IMR-90 (cell line): Measurements from ENCODE around the gene FGR. TPM values are rescaled to one million over a fixed set of nuclear protein-coding genes. Genes with fewer than 3 reads are reported as not detected.

ENCODE experiments used
- ATAC-seq: fragments of 200-7000 bp; cut with Tn5 transposase; 2 replicates; pipeline ENCODE4 v1.9.1; 2020; ENCODE audit warnings: low read depth, mild to moderate bottlenecking, moderate library complexity
- BruUV-seq: library from RNA; stranded (reverse); fragments of 400-500 nt; replicated peaks from 2 replicates; lab custom pipeline; 2021; lab: Mats Ljungman, UMichigan
- CTCF ChIA-PET: fragments of 300-600 bp; formaldehyde crosslinking; extraction: SDS; loops from one replicate; lab custom pipeline; 2021; ENCODE audit warnings: antibody characterized with exemption; lab: Yijun Ruan, JAX
- POLR2A ChIA-PET: fragments of 300-600 bp; sonication (Branson Sonifier 250); formaldehyde crosslinking; loops from one replicate; lab custom pipeline; 2022; ENCODE audit warnings: antibody characterized with exemption; ENCODE audit not compliant: unreplicated experiment; lab: Charles Lee
- DNase-seq: peaks from one replicate; pipeline ENCODE4 v3.0.0; 2013
- H2AFZ ChIP-seq: replicated peaks from 2 replicates; pipeline ENCODE3; 2013; ENCODE audit warnings: low read length, mild to moderate bottlenecking; ENCODE audit not compliant: poor library complexity
- H2AK5ac ChIP-seq: 2 replicates; pipeline ENCODE4 v1.6.1; 2013; ENCODE audit warnings: low read depth, low read length, inconsistent platforms
- H2AK9ac ChIP-seq: replicated peaks from 2 replicates; pipeline ENCODE3; 2013; ENCODE audit warnings: mild to moderate bottlenecking, low read depth, low read length, moderate library complexity; ENCODE audit not compliant: poor library complexity
- H2BK120ac ChIP-seq: 2 replicates; pipeline ENCODE4 v1.6.1; 2013; ENCODE audit warnings: low read depth, low read length, inconsistent platforms
- H2BK15ac ChIP-seq: 3 replicates; pipeline ENCODE4 v1.6.1; 2013; ENCODE audit warnings: low read depth, low read length, inconsistent platforms
- H2BK20ac ChIP-seq: 2 replicates; pipeline ENCODE4 v1.6.1; 2013; ENCODE audit warnings: low read depth, mild to moderate bottlenecking, inconsistent platforms, low read length, moderate library complexity
- H2BK5ac ChIP-seq: 2 replicates; pipeline ENCODE4 v1.6.1; 2013; ENCODE audit warnings: mild to moderate bottlenecking, low read depth, low read length, inconsistent platforms; ENCODE audit not compliant: poor library complexity, severe bottlenecking
- H3K14ac ChIP-seq: replicated peaks from 2 replicates; pipeline ENCODE4 v1.6.1; 2013; ENCODE audit warnings: low read depth, low read length, inconsistent platforms
- H3K18ac ChIP-seq: 2 replicates; pipeline ENCODE4 v1.6.1; 2013; ENCODE audit warnings: low read depth, low read length, control low read depth
- H3K23ac ChIP-seq: 2 replicates; pipeline ENCODE4 v1.6.1; 2013; ENCODE audit warnings: low read depth, low read length, inconsistent platforms
- H3K27ac ChIP-seq: 2 replicates; pipeline ENCODE4 v1.5.1; 2013; ENCODE audit warnings: mild to moderate bottlenecking, control low read depth, low read length; ENCODE audit not compliant: insufficient read depth
- H3K27me3 ChIP-seq: 2 replicates; pipeline ENCODE4 v1.6.1; 2013; ENCODE audit warnings: low read length; ENCODE audit not compliant: control insufficient read depth, insufficient read depth
- H3K36me3 ChIP-seq: 2 replicates; pipeline ENCODE4 v1.6.1; 2013; ENCODE audit warnings: low read length, mixed read lengths; ENCODE audit not compliant: control insufficient read depth, insufficient read depth
- H3K4ac ChIP-seq: 2 replicates; pipeline ENCODE4 v1.6.1; 2013; ENCODE audit warnings: low read depth, low read length, inconsistent platforms
- H3K4me1 ChIP-seq: 2 replicates; pipeline ENCODE4 v1.6.1; 2013; ENCODE audit warnings: low read length, mixed read lengths; ENCODE audit not compliant: control insufficient read depth, insufficient read depth
- H3K4me2 ChIP-seq: 2 replicates; pipeline ENCODE4 v1.6.1; 2013; ENCODE audit warnings: low read depth, mild to moderate bottlenecking, control low read depth, low read length, moderate library complexity
- H3K4me3 ChIP-seq: 2 replicates; pipeline ENCODE4 v1.5.1; 2013; ENCODE audit warnings: low read depth, mild to moderate bottlenecking, control low read depth, low read length, moderate library complexity; ENCODE audit not compliant: insufficient read depth
- H3K56ac ChIP-seq: 2 replicates; pipeline ENCODE4 v1.6.1; 2013; ENCODE audit warnings: low read length, inconsistent platforms; ENCODE audit not compliant: insufficient read depth; ENCODE audit errors: extremely low read depth
- H3K79me1 ChIP-seq, 2 experiments: 2 replicates each; pipeline ENCODE4 v1.6.1; 2013; ENCODE audit warnings: low read length in 2 of 2, inconsistent platforms in 1 of 2, low read depth in 1 of 2
- H3K9ac ChIP-seq: 2 replicates; pipeline ENCODE4 v1.6.1; 2013; ENCODE audit warnings: low read depth, low read length, control low read depth
- H3K9me1 ChIP-seq: 2 replicates; pipeline ENCODE4 v1.6.1; 2013; ENCODE audit warnings: low read length, inconsistent platforms; ENCODE audit not compliant: insufficient read depth
- H3K9me3 ChIP-seq: 2 replicates; pipeline ENCODE4 v1.6.1; 2013; ENCODE audit warnings: low read length; ENCODE audit not compliant: control insufficient read depth, insufficient read depth
- H4K20me1 ChIP-seq: 2 replicates; pipeline ENCODE4 v1.6.1; 2013; ENCODE audit warnings: low read length, inconsistent platforms; ENCODE audit not compliant: insufficient read depth
- H4K5ac ChIP-seq: 2 replicates; pipeline ENCODE4 v1.6.1; 2013; ENCODE audit warnings: mild to moderate bottlenecking, low read depth, low read length, control low read depth
- H4K8ac ChIP-seq, 2 experiments: 2 replicates each; pipeline ENCODE4 v1.6.1; 2013; ENCODE audit warnings: low read depth in 2 of 2, low read length in 2 of 2, control low read depth in 1 of 2, inconsistent platforms in 1 of 2
- H4K91ac ChIP-seq: 2 replicates; pipeline ENCODE4 v1.6.1; 2013; ENCODE audit warnings: low read depth, low read length, inconsistent platforms; ENCODE audit not compliant: insufficient read depth
- BHLHE40 ChIP-seq: fragments of 150-350 bp; IDR thresholded peaks from 2 replicates; pipeline ENCODE4 v1.6.1; 2016; ENCODE audit warnings: mild to moderate bottlenecking, low read depth, low read length
- CEBPB ChIP-seq: IDR thresholded peaks from 2 replicates; pipeline ENCODE4 v1.6.1; 2012; ENCODE audit warnings: low read depth, low read length, improper control_type of control experiment
- CHD1 ChIP-seq: IDR thresholded peaks from 2 replicates; pipeline ENCODE4 v1.6.1; 2012; ENCODE audit warnings: low read depth, low read length, improper control_type of control experiment
- ELK1 ChIP-seq: fragments of 150-350 bp; IDR thresholded peaks from 2 replicates; pipeline ENCODE4 v1.6.1; 2016; ENCODE audit warnings: low read depth, mild to moderate bottlenecking, low read length, moderate library complexity, borderline replicate concordance
- MAZ ChIP-seq: IDR thresholded peaks from 2 replicates; pipeline ENCODE4 v1.6.1; 2012; ENCODE audit warnings: low read depth, mild to moderate bottlenecking, low read length, improper control_type of control experiment, moderate library complexity, borderline replicate concordance
- RAD21 ChIP-seq: IDR thresholded peaks from 2 replicates; pipeline ENCODE4 v1.6.1; 2012; ENCODE audit warnings: low read length, improper control_type of control experiment
- RFX5 ChIP-seq: IDR thresholded peaks from 2 replicates; pipeline ENCODE4 v1.8.0; 2012; ENCODE audit warnings: low read depth, mild to moderate bottlenecking, low read length, moderate library complexity
- SMC3 ChIP-seq: fragments of 150-350 bp; IDR thresholded peaks from 2 replicates; pipeline ENCODE4 v1.6.1; 2016; ENCODE audit warnings: low read depth, mild to moderate bottlenecking, antibody characterized with exemption, low read length, moderate library complexity
- WGBS, 2 experiments: methylation state at CpG; one replicate each; pipeline versions ENCODE4 v1.1.5 to v1.1.7; 2013; ENCODE audit warnings: missing lambda C conversion rate in 2 of 2; ENCODE audit not compliant: insufficient read length in 1 of 2; ENCODE audit errors: extremely low coverage in 2 of 2; 5-methylcytosine and 5-hydroxymethylcytosine counted together
- dilution Hi-C: fragments of 300-500 bp; cut with HindIII; formaldehyde crosslinking; loops from one replicate; pipeline ENCODE4 v1.14.3; 2018; ENCODE audit warnings: low sequenced_read_pairs; ENCODE audit not compliant: unreplicated experiment
- in situ Hi-C: fragments of 300-500 bp; cut with MboI; formaldehyde crosslinking; loops from 3 replicates; pipeline ENCODE4 v1.14.3; 2019; ENCODE audit warnings: low sequenced_read_pairs, inconsistent platforms, mixed read lengths
- intact Hi-C: fragments of 100-400 bp; cut with micrococcal nuclease; formaldehyde crosslinking; loops from 2 replicates; pipeline ENCODE4 v1.10.0; 2022
- polyA plus RNA-seq, 3 experiments: library from polyadenylated mRNA; depleted of rRNA; stranded (reverse); fragments of >200 nt; gene quantifications; 2 replicates each; pipeline ENCODE4 v1.2.3, GENCODE V29; 2012; ENCODE audit warnings: low replicate concordance in 1 of 3
- total RNA-seq: library from RNA; depleted of rRNA; stranded (reverse); fragments of >200 nt; gene quantifications from 2 replicates; pipeline ENCODE4 v1.2.3, GENCODE V29; 2012

FGR gene
- total and polyA plus RNA-seq, 2 of the 4 experiments (the other 2 are of a cell fraction): not detected

GRCh38 chr1:27630859-27631491 is 4.0 kb downstream of the FGR start:
- BruUV-seq: no TSS peak

More at GRCh38 chr1:27630859-27631491, 4.0 kb downstream of the FGR start:
- Histone ChIP-seq H2AK9ac (no peak overlapping the region), H3K36me3 (no peaks in the 10 kb centered on the region), H3K18ac (no peak overlapping the region), H3K4ac (no peak overlapping the region), H3K9me1 (no peaks in the 10 kb centered on the region), H3K27me3 (peaks cover 61% of the 10 kb centered on the region), H4K20me1 (no peaks in the 10 kb centered on the region), H4K5ac (no peak overlapping the region), H2BK20ac (no peak overlapping the region), H3K27ac (no peak overlapping the region), H3K9ac (no peak overlapping the region), H3K4me2 (no peak overlapping the region), H3K23ac (no peak overlapping the region), H3K14ac (no peak overlapping the region), H4K8ac (no peak overlapping the region), H2BK15ac (no peak overlapping the region), H3K56ac (no peak overlapping the region), H3K4me3 (no peak overlapping the region), H3K9me3 (no peaks in the 10 kb centered on the region), H4K91ac (no peak overlapping the region), H2BK5ac (no peak overlapping the region), H2AFZ (no peak overlapping the region), H3K4me1 (no peaks in the 10 kb centered on the region), H3K79me1 (no peaks in the 10 kb centered on the region), H2AK5ac (no peak overlapping the region), H2BK120ac (no peak overlapping the region)
- TF ChIP-seq MAZ (no peak), SMC3 (no peak), RAD21 (no peak), BHLHE40 (no peak), ELK1 (no peak), CHD1 (no peak), CEBPB (no peak), RFX5 (no peak)
- ChIA-PET CTCF (no interaction called here), POLR2A (no interaction called here)
- DNase-seq: no peak
- intact Hi-C loops: no loop called here
- dilution Hi-C loops: no loop called here
- in situ Hi-C loops: no loop called here
- 60% methylated on average over 1 of the region's 5 CpGs; no CpG with 5 or more reads in 1 of the 2 experiments for WGBS, 2 experiments
- ATAC-seq: no peak
